ENCODE measurements around the gene PPM1K.

The PPM1K gene

GRCh38 chr4:88276952-88277710 lies 7.2 kb downstream of the PPM1K start:
- DNase-seq (ENCODE audit: low read depth in 2 of 2): no peak

GRCh38 chr4:88275949-88276515 lies 8.3 kb downstream of the PPM1K start:
- DNase-seq (ENCODE audit: low read depth in 2 of 2): no peak

GRCh38 chr4:88275516-88275915 lies 8.8 kb downstream of the PPM1K start:
- DNase-seq (ENCODE audit: low read depth in 2 of 2): no peak

- DNase-seq (ENCODE audit: low read depth in 2 of 2): no peak
These were observed 15.4 kb downstream of the PPM1K start for GRCh38 chr4:88268913-88269312.

- DNase-seq (ENCODE audit: low read depth in 2 of 2): no peak
These were observed 20.0 kb downstream of the PPM1K start for GRCh38 chr4:88264336-88264735.

GRCh38 chr4:88257726-88258125 lies 26.6 kb downstream of the PPM1K start:
- no peak for DNase-seq (ENCODE audit: low read depth in 2 of 2)

- no peak for DNase-seq (ENCODE audit: low read depth in 2 of 2)
These were observed 29.2 kb downstream of the PPM1K start for GRCh38 chr4:88255111-88255510.

GRCh38 chr4:88251924-88252323 lies 32.4 kb downstream of the PPM1K start:
- DNase-seq (ENCODE audit: low read depth in 2 of 2): no peak

- DNase-seq (ENCODE audit: low read depth in 2 of 2): no peak
These were observed 37.2 kb downstream of the PPM1K start for GRCh38 chr4:88247148-88247547.

GRCh38 chr4:88246600-88246999 lies 37.8 kb downstream of the PPM1K start:
- DNase-seq (ENCODE audit: low read depth in 2 of 2): no peak

GRCh38 chr4:88244816-88245579 lies 39.4 kb downstream of the PPM1K start:
- no peak for DNase-seq (ENCODE audit: low read depth in 2 of 2)

- DNase-seq (ENCODE audit: low read depth in 2 of 2): no peak
These were observed 40.3 kb downstream of the PPM1K start for GRCh38 chr4:88244056-88244455.

GRCh38 chr4:88242144-88242543 lies 42.2 kb downstream of the PPM1K start:
- DNase-seq (ENCODE audit: low read depth in 2 of 2): no peak

- no peak for DNase-seq (ENCODE audit: low read depth in 2 of 2)
These were observed 44.1 kb downstream of the PPM1K start for GRCh38 chr4:88240297-88240714.

GRCh38 chr4:88230969-88231771 lies 53.2 kb downstream of the PPM1K start:
- DNase-seq (ENCODE audit: low read depth in 2 of 2): no peak

- no peak for DNase-seq (ENCODE audit: low read depth in 2 of 2)
These were observed 53.9 kb downstream of the PPM1K start for GRCh38 chr4:88230461-88230891.

- no peak for DNase-seq (ENCODE audit: low read depth in 2 of 2)
These were observed 56.6 kb downstream of the PPM1K start for GRCh38 chr4:88227734-88228133.

GRCh38 chr4:88226143-88226542 lies 58.2 kb downstream of the PPM1K start:
- no peak for DNase-seq (ENCODE audit: low read depth in 2 of 2)

GRCh38 chr4:88225232-88226105 lies 58.9 kb downstream of the PPM1K start:
- DNase-seq (ENCODE audit: low read depth in 2 of 2): no peak

GRCh38 chr4:88223516-88223915 lies 60.8 kb downstream of the PPM1K start:
- DNase-seq (ENCODE audit: low read depth in 2 of 2): no peak

- no peak for DNase-seq (ENCODE audit: low read depth in 2 of 2)
These were observed 65.3 kb downstream of the PPM1K start for GRCh38 chr4:88219099-88219498.
